K562 (cell line): ENCODE results near the gene CDYL2. TPM values are rescaled to one million over a fixed set of nuclear protein-coding genes. Genes with fewer than 3 reads are reported as not detected.

ENCODE experiments used
- ATAC-seq: fragments of 200-7000 bp; cut with Tn5 transposase; 3 replicates; pipeline ENCODE4 v1.9.1; 2020; ENCODE audit warnings: moderate library complexity
- BruUV-seq: library from RNA; stranded (reverse); fragments of 400-500 nt; replicated peaks from 2 replicates; lab custom pipeline; 2021; lab: Mats Ljungman, UMichigan
- CTCF ChIA-PET: fragments of 300-600 bp; formaldehyde crosslinking; extraction: SDS; loops from one replicate; lab custom pipeline; 2021; ENCODE audit warnings: low intra/inter-chr PET ratio; lab: Yijun Ruan, JAX
- POLR2A ChIA-PET: fragments of 300-600, 350-650 bp; sonication (Branson Sonifier 250); formaldehyde crosslinking; extraction: SDS; loops from one replicate; lab custom pipeline; 2021; ENCODE audit warnings: antibody characterized with exemption, inconsistent platforms; lab: Yijun Ruan, JAX
- DNase-seq, 4 experiments: peaks; one replicate each; pipeline versions ENCODE4 v3.0.0 to v3.0.0-alpha.2; 2011 to 2018; ENCODE audit warnings: low spot score in 3 of 4, mixed read lengths in 3 of 4; ENCODE audit errors: extremely low read depth in 1 of 4
- FAIRE-seq: peaks from 2 replicates; lab custom pipeline; 2011; peaks lifted over from hg19 to GRCh38; lab: Jason Lieb, UNC
- H2AFZ ChIP-seq: 2 replicates; pipeline ENCODE4 v1.6.0; 2011; ENCODE audit warnings: low read depth, low read length, control low read depth, inconsistent platforms
- H3K27ac ChIP-seq: fragments of 200-600 bp; 3 replicates; pipeline ENCODE4 v1.8.0; 2011; ENCODE audit warnings: low read depth, mild to moderate bottlenecking, control low read depth, inconsistent platforms, low read length, moderate library complexity, mixed read lengths; ENCODE audit errors: extremely low read depth
- H3K27me3 ChIP-seq, 2 experiments: fragments of 300-600 bp in 1 of 2; 2 replicates in 1 of 2; 3 replicates in 1 of 2; pipeline versions ENCODE4 v1.6.0 to v1.8.0; 2011; ENCODE audit warnings: inconsistent platforms in 2 of 2, low read length in 2 of 2, mild to moderate bottlenecking in 1 of 2, mixed read lengths in 1 of 2, moderate library complexity in 1 of 2; ENCODE audit not compliant: control insufficient read depth in 2 of 2, insufficient read depth in 2 of 2
- H3K36me3 ChIP-seq: fragments of 300-600 bp; 3 replicates; pipeline ENCODE4 v1.8.0; 2011; ENCODE audit warnings: mild to moderate bottlenecking, low read length, inconsistent platforms; ENCODE audit not compliant: control insufficient read depth, insufficient read depth
- H3K4me1 ChIP-seq, 2 experiments: fragments of 200-600 bp in 1 of 2; replicated peaks in 1 of 2; 2 replicates in 1 of 2; 3 replicates in 1 of 2; pipeline versions ENCODE4 v1.5.1 to v1.8.0; 2011; ENCODE audit warnings: inconsistent platforms in 2 of 2, low read length in 2 of 2, mild to moderate bottlenecking in 1 of 2, mixed read lengths in 1 of 2, moderate library complexity in 1 of 2; ENCODE audit not compliant: control insufficient read depth in 2 of 2, insufficient read depth in 2 of 2
- H3K4me2 ChIP-seq: 2 replicates; pipeline ENCODE4 v1.6.1; 2011; ENCODE audit warnings: low read length, control low read depth, inconsistent platforms, mixed read lengths; ENCODE audit not compliant: insufficient read depth
- H3K4me3 ChIP-seq: fragments of 200-600 bp; sonication (generic), shearing (Covaris generic); 2 replicates; pipeline ENCODE4 v1.5.1; 2016; ENCODE audit warnings: control low read depth, inconsistent platforms
- H3K79me2 ChIP-seq: fragments of 200-600 bp; 3 replicates; pipeline ENCODE4 v1.8.0; 2011; ENCODE audit warnings: low read length, inconsistent platforms; ENCODE audit not compliant: control insufficient read depth, insufficient read depth
- H3K9ac ChIP-seq, 2 experiments: 2 replicates each; pipeline versions ENCODE4 v1.6.0 to v1.6.1; 2011; ENCODE audit warnings: low read depth in 2 of 2, low read length in 2 of 2, control low read depth in 1 of 2, inconsistent platforms in 1 of 2, mild to moderate bottlenecking in 1 of 2, mixed read lengths in 1 of 2; ENCODE audit not compliant: insufficient read depth in 1 of 2
- H3K9me1 ChIP-seq: one replicate; pipeline ENCODE4 v1.6.0; 2011; ENCODE audit warnings: inconsistent platforms, mild to moderate bottlenecking, low read length, moderate library complexity; ENCODE audit not compliant: control insufficient read depth, insufficient read depth
- H3K9me3 ChIP-seq: replicated peaks from 2 replicates; pipeline ENCODE4 v1.5.1; 2011; ENCODE audit warnings: low read depth, low read length, inconsistent platforms; ENCODE audit not compliant: control insufficient read depth, insufficient read depth
- H4K20me1 ChIP-seq: replicated peaks from 2 replicates; pipeline ENCODE4 v1.6.1; 2011; ENCODE audit warnings: low read length, inconsistent platforms, mixed read lengths; ENCODE audit not compliant: control insufficient read depth, insufficient read depth
- MCM2 ChIP-seq: fragments of 450-650 bp; IDR thresholded peaks from 2 replicates; pipeline ENCODE4 v1.6.1; 2017; ENCODE audit warnings: low read depth, mild to moderate bottlenecking
- NCOA4 ChIP-seq: fragments of 450-650 bp; IDR thresholded peaks from 2 replicates; pipeline ENCODE4 v1.6.1; 2018; ENCODE audit warnings: mild to moderate bottlenecking; ENCODE audit not compliant: partially characterized antibody
- POLR3G ChIP-seq: IDR thresholded peaks from 2 replicates; pipeline ENCODE4 v1.6.1; 2011; ENCODE audit not compliant: insufficient read length, insufficient replicate concordance; ENCODE audit errors: extremely low read depth
- ZFP91 ChIP-seq: sonication (generic); formaldehyde crosslinking; IDR thresholded peaks from 2 replicates; pipeline ENCODE4 v1.8.0; 2022; ENCODE audit warnings: mild to moderate bottlenecking, missing genetic modification reagents
- ZNF668 ChIP-seq: fragments of 250-450 bp; sonication (Bioruptor Pico); IDR thresholded peaks from 2 replicates; pipeline ENCODE4 v1.8.0; 2022; ENCODE audit warnings: mild to moderate bottlenecking, inconsistent platforms
- WGBS: fragments of 100-300 bp; shearing (Covaris generic); methylation state at CpG from one replicate; pipeline ENCODE4 v1.1.6; 2016; ENCODE audit warnings: low coverage, mixed read lengths; ENCODE audit not compliant: insufficient coverage; ENCODE audit errors: missing lambda C conversion rate; 5-methylcytosine and 5-hydroxymethylcytosine counted together
- in situ Hi-C: fragments of 300-500 bp; cut with MboI; formaldehyde crosslinking; loops from 4 replicates; pipeline ENCODE4 v1.15.0; 2018; ENCODE audit warnings: inconsistent platforms, mixed read lengths
- intact Hi-C: fragments of 100-400 bp; cut with micrococcal nuclease; formaldehyde crosslinking; loops from 2 replicates; pipeline ENCODE4 v1.14.2; 2022
- polyA plus RNA-seq, 8 experiments: library from polyadenylated mRNA; depleted of rRNA in 4 of 8; stranded (reverse) in 5 of 8; unstranded in 3 of 8; fragments of >200 nt; fragmentation: Nextera tagmentation in 2 of 8; fragmentation: Illumina TruSeq in 1 of 8; extraction: Ambion mirVana in 2 of 8; extraction: Trizol in 1 of 8; gene quantifications; 2 replicates each; pipeline versions ENCODE4 v1.2.1 to v1.2.3, GENCODE V29; 2011 to 2014; ENCODE audit warnings: inconsistent platforms in 1 of 8, missing spikeins in 1 of 8
- total RNA-seq, 7 experiments: library from RNA; depleted of rRNA in 6 of 7; stranded (reverse); fragments of >200 nt in 6 of 7; fragmentation: Illumina TruSeq in 2 of 7; extraction: Trizol in 2 of 7; gene quantifications; 2 replicates each; pipeline versions ENCODE4 v1.2.1 to v1.2.3, GENCODE V29; 2011 to 2021; ENCODE audit warnings: low replicate concordance in 1 of 7

CDYL2 gene
- total and polyA plus RNA-seq, 9 of the 15 experiments (the other 6 are each of a cell fraction or from before 2014, with no cell fraction given), result under 0.01 to 0.04 (median 0.01) TPM; not detected in 6

DNA sequence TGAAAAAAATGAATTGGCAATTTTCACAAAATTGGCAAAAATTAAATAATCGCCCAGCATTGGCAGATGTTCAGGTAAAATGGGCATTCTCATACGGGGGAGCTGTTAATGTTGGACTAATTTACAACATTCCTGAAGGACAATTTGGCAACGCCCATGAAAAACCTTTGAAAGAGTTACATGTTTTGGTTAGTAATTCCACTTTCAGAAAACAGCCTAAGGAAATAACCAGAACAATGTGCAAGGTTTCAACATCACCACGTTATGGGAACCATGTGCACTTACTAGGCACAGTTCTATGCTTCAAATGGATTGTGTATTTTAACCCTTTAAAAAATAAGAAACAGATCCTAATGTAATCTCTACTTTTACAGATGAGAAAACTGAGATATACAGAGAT lies 62.7 kb downstream of the CDYL2 start:
- no peaks in the 10 kb centered on the region for H4K20me1 ChIP-seq
- ChIA-PET CTCF (no interaction called here), POLR2A (no interaction called here)
- H3K9ac ChIP-seq, result no peak overlapping the region
- ATAC-seq (no peak), FAIRE-seq (no peak), DNase-seq (no peak)
- H3K27me3 ChIP-seq, result no peaks in the 10 kb centered on the region
- no peak overlapping the region for H3K27ac ChIP-seq
- no TSS peak for BruUV-seq
- intact Hi-C loops, result no loop called here
- no peak overlapping the region for H3K4me3 ChIP-seq
- no peak for TF ChIP-seq POLR3G
- no peak for TF ChIP-seq NCOA4
- no peak for TF ChIP-seq MCM2
- no peak for TF ChIP-seq ZFP91
- no peak overlapping the region for H2AFZ ChIP-seq
- no peaks in the 10 kb centered on the region for H3K36me3 ChIP-seq
- 1% methylated on average over 4 of the region's 4 CpGs for WGBS
- no peaks in the 10 kb centered on the region for H3K79me2 ChIP-seq
- H3K4me1 ChIP-seq, result no peaks in the 10 kb centered on the region
- H3K4me2 ChIP-seq, result no peak overlapping the region
- in situ Hi-C loops, result no loop called here
- H3K9me1 ChIP-seq, result no peaks in the 10 kb centered on the region
- no peaks in the 10 kb centered on the region for H3K9me3 ChIP-seq

- no peak overlapping the region for H3K4me2 ChIP-seq
- CTCF ChIA-PET, result no interaction called here
- H3K9ac ChIP-seq, result no peak overlapping the region
- ATAC-seq (no peak), FAIRE-seq (no peak), DNase-seq (no peak)
- no peaks in the 10 kb centered on the region for H3K4me1 ChIP-seq
- in situ Hi-C loops (no loop called here), intact Hi-C loops (no loop called here)
- no peak for TF ChIP-seq ZNF668 (CRISPR knock-in tag)
- 1% methylated on average over 6 of the region's 6 CpGs for WGBS
- no peaks in the 10 kb centered on the region for H3K9me1 ChIP-seq
- no TSS peak for BruUV-seq
- no peak overlapping the region for H3K4me3 ChIP-seq
- H3K9me3 ChIP-seq, result no peaks in the 10 kb centered on the region
- H3K79me2 ChIP-seq, result no peaks in the 10 kb centered on the region
- H3K36me3 ChIP-seq, result no peaks in the 10 kb centered on the region
- H3K27me3 ChIP-seq, result no peaks in the 10 kb centered on the region
- no peaks in the 10 kb centered on the region for H4K20me1 ChIP-seq
- H2AFZ ChIP-seq, result no peak overlapping the region
- H3K27ac ChIP-seq, result no peak overlapping the region
- POLR2A ChIA-PET, result interaction anchor here (0.8 kb wide), 1 partner anchor 10 kb away, joined by 4 read pairs; no protein-coding TSS in a partner anchor
These were observed 64.9 kb downstream of the CDYL2 start for GRCh38 chr16:80739523-80739922.
